ENCODE data around the gene NTMT1.
"Not testable (repeated sequence)": the region's sequence is repeated elsewhere in the genome, so short reads cannot be mapped to it uniquely, and the experiment has no call there.

NTMT1 gene

GRCh38 chr9:129632460-129632859 lies 6.5 kb downstream of the NTMT1 start:
- TF ChIP-seq CTCF (IDR thresholded peaks at IDR 0.05; ENCODE audit: borderline replicate concordance, insufficient read depth, low read depth, low read length), result no peak
- no peak overlapping the region for H3K4me3 ChIP-seq (ENCODE audit: low read depth, low read length)

- no peak overlapping the region for H3K4me3 ChIP-seq (ENCODE audit: low read depth, low read length)
- no peak for TF ChIP-seq CTCF (IDR thresholded peaks at IDR 0.05; ENCODE audit: borderline replicate concordance, insufficient read depth, low read depth, low read length)
Observed at GRCh38 chr9:129633207-129633606, 7.2 kb downstream of the NTMT1 start.

- H3K4me3 ChIP-seq (ENCODE audit: low read depth, low read length), result no peak overlapping the region
- no peak for TF ChIP-seq CTCF (IDR thresholded peaks at IDR 0.05; ENCODE audit: borderline replicate concordance, insufficient read depth, low read depth, low read length)
Observed at GRCh38 chr9:129633848-129634247, 7.9 kb downstream of the NTMT1 start.

GRCh38 chr9:129635099-129636065 lies 9.4 kb downstream of the NTMT1 start:
- no peak for TF ChIP-seq CTCF (IDR thresholded peaks at IDR 0.05; ENCODE audit: borderline replicate concordance, insufficient read depth, low read depth, low read length)
- no peak overlapping the region for H3K4me3 ChIP-seq (ENCODE audit: low read depth, low read length)

- H3K4me3 ChIP-seq (ENCODE audit: low read depth, low read length), result not testable (repeated sequence)
Observed at GRCh38 chr9:129636343-129636742, 10.4 kb downstream of the NTMT1 start.

GRCh38 chr9:129637102-129637501 lies 11.1 kb downstream of the NTMT1 start:
- no peak overlapping the region for H3K4me3 ChIP-seq (ENCODE audit: low read depth, low read length)
- no peak for TF ChIP-seq CTCF (IDR thresholded peaks at IDR 0.05; ENCODE audit: borderline replicate concordance, insufficient read depth, low read depth, low read length)

- TF ChIP-seq CTCF (IDR thresholded peaks at IDR 0.05; ENCODE audit: borderline replicate concordance, insufficient read depth, low read depth, low read length), result no peak
- no peak overlapping the region for H3K4me3 ChIP-seq (ENCODE audit: low read depth, low read length)
Observed at GRCh38 chr9:129637673-129638439, 11.9 kb downstream of the NTMT1 start.
